ENCODE measurements around the gene ARPP21.

DNA sequence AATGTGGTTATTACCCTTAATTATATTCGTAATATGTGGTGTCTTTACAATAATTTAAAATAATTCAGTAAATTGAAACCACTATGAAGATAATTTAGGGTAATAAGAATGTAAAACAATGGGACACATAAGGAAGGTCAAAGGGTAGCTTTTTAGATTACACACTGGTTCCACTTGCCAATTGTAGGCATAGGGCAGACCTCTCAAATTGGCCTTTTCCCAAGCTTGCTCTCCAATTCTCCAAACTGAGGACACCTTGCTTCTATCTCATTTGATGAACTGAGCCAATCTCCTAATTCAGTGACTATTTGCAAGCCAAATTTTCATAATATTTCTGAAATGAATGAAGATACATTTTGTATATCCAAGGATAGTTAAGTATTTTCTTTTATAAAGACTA lies 151.4 kb downstream of the ARPP21 start:
- no peak for TF ChIP-seq ZFX (IDR thresholded peaks at IDR 0.05)
- TF ChIP-seq, protein P1, sequence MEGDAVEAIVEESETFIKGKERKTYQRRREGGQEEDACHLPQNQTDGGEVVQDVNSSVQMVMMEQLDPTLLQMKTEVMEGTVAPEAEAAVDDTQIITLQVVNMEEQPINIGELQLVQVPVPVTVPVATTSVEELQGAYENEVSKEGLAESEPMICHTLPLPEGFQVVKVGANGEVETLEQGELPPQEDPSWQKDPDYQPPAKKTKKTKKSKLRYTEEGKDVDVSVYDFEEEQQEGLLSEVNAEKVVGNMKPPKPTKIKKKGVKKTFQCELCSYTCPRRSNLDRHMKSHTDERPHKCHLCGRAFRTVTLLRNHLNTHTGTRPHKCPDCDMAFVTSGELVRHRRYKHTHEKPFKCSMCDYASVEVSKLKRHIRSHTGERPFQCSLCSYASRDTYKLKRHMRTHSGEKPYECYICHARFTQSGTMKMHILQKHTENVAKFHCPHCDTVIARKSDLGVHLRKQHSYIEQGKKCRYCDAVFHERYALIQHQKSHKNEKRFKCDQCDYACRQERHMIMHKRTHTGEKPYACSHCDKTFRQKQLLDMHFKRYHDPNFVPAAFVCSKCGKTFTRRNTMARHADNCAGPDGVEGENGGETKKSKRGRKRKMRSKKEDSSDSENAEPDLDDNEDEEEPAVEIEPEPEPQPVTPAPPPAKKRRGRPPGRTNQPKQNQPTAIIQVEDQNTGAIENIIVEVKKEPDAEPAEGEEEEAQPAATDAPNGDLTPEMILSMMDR (conservative IDR thresholded peaks at IDR 0.05), result no peak
